Activated naive CD4-positive, alpha-beta T cell treated with Interleukin-2 at 50 U/mL for 16 hours (primary cell): ENCODE measurements around the gene CPSF6.
"Not testable (repeated sequence)": the region's sequence is repeated elsewhere in the genome, so short reads cannot be mapped to it uniquely, and the experiment has no call there.

Source experiments
- DNase-seq: peaks from one replicate; pipeline ENCODE4 v3.0.0-alpha.2; 2020

CPSF6 gene

GRCh38 chr12:69262264-69262974 is 23.1 kb downstream of the CPSF6 start:
- DNase-seq: no peak

GRCh38 chr12:69265205-69265604 is 25.8 kb downstream of the CPSF6 start:
- DNase-seq: no peak

- DNase-seq: not testable (repeated sequence)
These were observed 26.3 kb downstream of the CPSF6 start for GRCh38 chr12:69265633-69266032.

- no peak for DNase-seq
These were observed 26.8 kb downstream of the CPSF6 start for GRCh38 chr12:69266036-69266635.

GRCh38 chr12:69269736-69270135 is 30.4 kb downstream of the CPSF6 start:
- DNase-seq: no peak

GRCh38 chr12:69272511-69272910 is 33.1 kb downstream of the CPSF6 start:
- no peak for DNase-seq

- DNase-seq: no peak
These were observed 35.5 kb downstream of the CPSF6 start for GRCh38 chr12:69274861-69275260.

- no peak for DNase-seq
These were observed 36.1 kb downstream of the CPSF6 start for GRCh38 chr12:69275471-69275891.

GRCh38 chr12:69278814-69279782 is 39.7 kb downstream of the CPSF6 start:
- no peak for DNase-seq

- peak; percentile 21 for DNase-seq
These were observed 44.8 kb downstream of the CPSF6 start for GRCh38 chr12:69284131-69284530.

- no peak for DNase-seq
These were observed 48.2 kb downstream of the CPSF6 start for GRCh38 chr12:69287556-69287955.

- peak; percentile 78 for DNase-seq
These were observed 51.3 kb downstream of the CPSF6 start for GRCh38 chr12:69290545-69291277.

- no peak for DNase-seq
These were observed 51.9 kb downstream of the CPSF6 start for GRCh38 chr12:69291278-69291593.

- DNase-seq: no peak
These were observed 58.8 kb downstream of the CPSF6 start for GRCh38 chr12:69298133-69298532.

GRCh38 chr12:69298947-69299346 is 59.6 kb downstream of the CPSF6 start:
- DNase-seq: no peak

- DNase-seq: no peak
These were observed 64.9 kb downstream of the CPSF6 start for GRCh38 chr12:69304284-69304683.

GRCh38 chr12:69309461-69309860 is 70.1 kb downstream of the CPSF6 start:
- no peak for DNase-seq

GRCh38 chr12:69313209-69313608 is 73.8 kb downstream of the CPSF6 start:
- DNase-seq: no peak

- not testable (repeated sequence) for DNase-seq
These were observed 77.4 kb downstream of the CPSF6 start for GRCh38 chr12:69316784-69317183.

GRCh38 chr12:69317233-69317632 is 77.9 kb downstream of the CPSF6 start:
- DNase-seq: not testable (repeated sequence)

GRCh38 chr12:69318225-69318624 is 78.9 kb downstream of the CPSF6 start:
- DNase-seq: no peak

GRCh38 chr12:69321351-69321750 is 82.0 kb downstream of the CPSF6 start:
- DNase-seq: no peak
